HepG2 (cell line): ENCODE data around the gene SAMM50. TPM values are rescaled to one million over a fixed set of nuclear protein-coding genes. Genes with fewer than 3 reads are reported as not detected.
A peak's percentile ranks its signal among the peaks of the same experiment; 100 is the strongest.

ENCODE experiments used
- DMTF1 ChIP-seq: sonication (generic); formaldehyde crosslinking; IDR thresholded peaks from 2 replicates; pipeline ENCODE4 v1.4.0; 2020; ENCODE audit warnings: mild to moderate bottlenecking, missing genetic modification reagents
- NFAT5 ChIP-seq: sonication (generic); formaldehyde crosslinking; IDR thresholded peaks from 2 replicates; pipeline ENCODE4 v1.4.0; 2020; ENCODE audit warnings: missing genetic modification reagents
- NONO ChIP-seq, 2 experiments: fragments of 450-650 bp in 1 of 2; sonication (generic) in 1 of 2; formaldehyde crosslinking in 1 of 2; IDR thresholded peaks in 1 of 2; conservative IDR thresholded peaks in 1 of 2; 2 replicates each; pipeline versions ENCODE4 v1.6.1 to v1.8.0; 2017 to 2022; ENCODE audit warnings: mild to moderate bottlenecking in 1 of 2, missing genetic modification reagents in 1 of 2, moderate library complexity in 1 of 2
- NR2F6 ChIP-seq, 2 experiments: IDR thresholded peaks; 2 replicates each; pipeline ENCODE4 v1.6.1; 2016; ENCODE audit warnings: antibody characterized with exemption in 1 of 2, mild to moderate bottlenecking in 1 of 2
- RNF2 ChIP-seq: fragments of 450-650 bp; conservative IDR thresholded peaks from 2 replicates; pipeline ENCODE4 v1.6.1; 2016; ENCODE audit warnings: low read depth
- RXRA ChIP-seq: sonication (generic); formaldehyde crosslinking; IDR thresholded peaks from 2 replicates; pipeline ENCODE4 v1.5.1; 2020; ENCODE audit warnings: missing genetic modification reagents
- SALL1 ChIP-seq: sonication (generic); formaldehyde crosslinking; IDR thresholded peaks from 2 replicates; pipeline ENCODE4 v1.8.0; 2022; ENCODE audit warnings: mild to moderate bottlenecking, missing genetic modification reagents
- ZBED4 ChIP-seq: sonication (generic); formaldehyde crosslinking; IDR thresholded peaks from 2 replicates; pipeline ENCODE4 v1.4.0; 2020; ENCODE audit warnings: missing genetic modification reagents, borderline replicate concordance
- ZNF337 ChIP-seq: sonication (generic); formaldehyde crosslinking; IDR thresholded peaks from 2 replicates; pipeline ENCODE4 v1.5.1; 2020; ENCODE audit warnings: missing genetic modification reagents, low read depth, mild to moderate bottlenecking, borderline replicate concordance
- ZNF430 ChIP-seq: sonication (generic); formaldehyde crosslinking; IDR thresholded peaks from 2 replicates; pipeline ENCODE4 v1.9.0; 2021; ENCODE audit warnings: mild to moderate bottlenecking, missing genetic modification reagents
- ZNF615 ChIP-seq: sonication (generic); formaldehyde crosslinking; IDR thresholded peaks from 2 replicates; pipeline ENCODE4 v1.5.0; 2020; ENCODE audit warnings: mild to moderate bottlenecking, missing genetic modification reagents, borderline replicate concordance
- ZNF639 ChIP-seq: conservative IDR thresholded peaks from 2 replicates; pipeline ENCODE4 v1.6.1; 2018; ENCODE audit warnings: missing genetic modification reagents
- ZNF788 ChIP-seq: sonication (generic); formaldehyde crosslinking; IDR thresholded peaks from 2 replicates; pipeline ENCODE4 v1.5.0; 2020; ENCODE audit warnings: mild to moderate bottlenecking, missing genetic modification reagents, borderline replicate concordance
- ZZZ3 ChIP-seq: sonication (generic); formaldehyde crosslinking; IDR thresholded peaks from 2 replicates; pipeline ENCODE4 v1.4.0; 2020; ENCODE audit warnings: missing genetic modification reagents, mild to moderate bottlenecking, borderline replicate concordance
- polyA plus RNA-seq, 8 experiments: library from polyadenylated mRNA; depleted of rRNA in 3 of 8; stranded (reverse) in 7 of 8; unstranded in 1 of 8; fragments of >200 nt; fragmentation: Illumina TruSeq in 4 of 8; extraction: Trizol in 4 of 8; gene quantifications; 2 replicates each; pipeline versions ENCODE4 v1.2.1 to v1.2.3, GENCODE V29; 2011 to 2016; ENCODE audit warnings: low read depth in 4 of 8, missing spikeins in 1 of 8, mixed read lengths in 1 of 8; ENCODE audit not compliant: insufficient read depth in 1 of 8
- total RNA-seq, 5 experiments: library from RNA; depleted of rRNA; stranded (reverse); fragments of >200 nt; fragmentation: Illumina TruSeq; extraction: Trizol; gene quantifications; 2 replicates each; pipeline ENCODE4 v1.2.3, GENCODE V29; 2016; ENCODE audit warnings: low read depth in 1 of 5

Gene SAMM50
- total and polyA plus RNA-seq, 2 of the 13 experiments (the other 11 are each of a cell fraction or from before 2014, with no cell fraction given) = 34.7 to 63.4 TPM

GRCh38 chr22:43955040-43955882 lies at the start of gene SAMM50 (continued):
- TF ChIP-seq NFAT5 = no peak; the same call in 1 of the 2 replicates
- TF ChIP-seq ZZZ3 = peak; percentile 89
- TF ChIP-seq ZNF788 (CRISPR knock-in tag) = peak; percentile 85; the same call in 1 of the 2 replicates
- TF ChIP-seq ZNF430 (CRISPR knock-in tag) = no peak
- 0 out of 2 replicates have a peak, but pooled peaks have one; percentile 36 for TF ChIP-seq NR2F6 (IDR thresholded peaks at IDR 0.05)
- peak; percentile 71; the same call in 1 of the 2 replicates for TF ChIP-seq NR2F6 (CRISPR knock-in tag; IDR thresholded peaks at IDR 0.05)
- no peak for TF ChIP-seq ZNF615
- TF ChIP-seq ZBED4 (CRISPR knock-in tag) = no peak; the same call in 1 of the 2 replicates
- no peak for TF ChIP-seq ZNF337 (CRISPR knock-in tag)
- TF ChIP-seq NONO (IDR thresholded peaks at IDR 0.05) = no peak
- peak; percentile 99 for TF ChIP-seq NONO (CRISPR knock-in tag; conservative IDR thresholded peaks at IDR 0.05)
- TF ChIP-seq RNF2 = peak; percentile 74; the same call in 1 of the 2 replicates
- TF ChIP-seq DMTF1 = no peak
- peak; percentile 81 for TF ChIP-seq RXRA (CRISPR knock-in tag)
- TF ChIP-seq SALL1 (CRISPR knock-in tag) = peak; percentile 88
- peak; percentile 91 for TF ChIP-seq ZNF639
